A549 (cell line): ENCODE data around the gene AFF2. TPM values are rescaled to one million over a fixed set of nuclear protein-coding genes. Genes with fewer than 3 reads are reported as not detected.

ENCODE experiments used
- ATAC-seq, 2 experiments: fragments of 200-7000 bp in 1 of 2; fragments of >200 bp in 1 of 2; cut with Nextera tagmentation in 1 of 2; cut with Tn5 transposase in 1 of 2; 3 replicates each; pipeline versions ENCODE4 v1.8.0 to v1.9.1; 2018 to 2020; ENCODE audit warnings: mild to moderate bottlenecking in 1 of 2, moderate library complexity in 1 of 2
- CTCF ChIA-PET: fragments of 300-600 bp; sonication (Branson Sonifier 250); formaldehyde crosslinking; extraction: SDS; loops from one replicate; lab custom pipeline; 2021; ENCODE audit warnings: antibody characterized with exemption, inconsistent platforms; lab: Yijun Ruan, JAX
- POLR2A ChIA-PET: fragments of 350-600 bp; formaldehyde crosslinking; extraction: SDS; loops from one replicate; lab custom pipeline; 2021; ENCODE audit warnings: antibody characterized with exemption, inconsistent platforms; lab: Yijun Ruan, JAX
- DNase-seq, 2 experiments: peaks; one replicate each; pipeline versions ENCODE4 v3.0.0 to v3.0.0-alpha.2; 2011 to 2016; ENCODE audit warnings: low read depth in 1 of 2, low spot score in 1 of 2
- FAIRE-seq: peaks from 2 replicates; lab custom pipeline; 2011; peaks lifted over from hg19 to GRCh38; lab: Jason Lieb, UNC
- H3K27ac ChIP-seq, 2 experiments: fragments of >200 bp; sonication (Bioruptor Twin); formaldehyde crosslinking; 3 replicates each; pipeline ENCODE4 v1.5.1; 2016 to 2017
- H3K4me1 ChIP-seq: fragments of >200 bp; sonication (Bioruptor Twin); formaldehyde crosslinking; 3 replicates; pipeline ENCODE4 v1.6.1; 2016
- H3K4me2 ChIP-seq: fragments of >200 bp; sonication (Bioruptor Twin); formaldehyde crosslinking; 3 replicates; pipeline ENCODE4 v1.6.1; 2016
- H3K4me3 ChIP-seq: fragments of >200 bp; sonication (Bioruptor Twin); formaldehyde crosslinking; 3 replicates; pipeline ENCODE4 v1.5.1; 2016
- H3K9me3 ChIP-seq: fragments of >200 bp; sonication (Bioruptor Twin); formaldehyde crosslinking; 3 replicates; pipeline ENCODE4 v1.6.1; 2016
- BHLHE40 ChIP-seq: IDR thresholded peaks from 2 replicates; pipeline ENCODE4 v1.6.1; 2012; ENCODE audit warnings: low read depth, low read length, inconsistent platforms
- CEBPB ChIP-seq, 2 experiments: fragments of >200 bp in 1 of 2; sonication (Bioruptor Twin) in 1 of 2; formaldehyde crosslinking in 1 of 2; IDR thresholded peaks; 2 replicates each; pipeline ENCODE4 v1.6.1; 2012 to 2016
- CHD2 ChIP-seq: fragments of 150-350 bp; IDR thresholded peaks from 2 replicates; pipeline ENCODE4 v1.6.1; 2014; ENCODE audit warnings: low read length; ENCODE audit not compliant: partially characterized antibody
- CHD4 ChIP-seq: fragments of 200-600 bp; sonication (generic); IDR thresholded peaks from 2 replicates; pipeline ENCODE4 v1.6.1; 2016; ENCODE audit warnings: antibody characterized with exemption, mild to moderate bottlenecking, borderline replicate concordance
- EHF ChIP-seq: fragments of 250-450 bp; sonication (Bioruptor Pico); IDR thresholded peaks from 2 replicates; pipeline ENCODE4 v1.5.0; 2020; ENCODE audit warnings: mild to moderate bottlenecking
- FOSB ChIP-seq: fragments of 250-450 bp; sonication (Bioruptor Pico); IDR thresholded peaks from 2 replicates; pipeline ENCODE4 v1.5.0; 2020; ENCODE audit warnings: mild to moderate bottlenecking, moderate library complexity
- FOSL2 ChIP-seq, 2 experiments: fragments of 450-650 bp in 1 of 2; fragments of >200 bp in 1 of 2; sonication (Bioruptor Twin) in 1 of 2; formaldehyde crosslinking; IDR thresholded peaks; 2 replicates each; pipeline versions ENCODE4 v1.5.0 to v1.6.1; 2016 to 2020; ENCODE audit warnings: mild to moderate bottlenecking in 1 of 2, moderate library complexity in 1 of 2
- FOXS1 ChIP-seq: fragments of 250-450 bp; sonication (Bioruptor Pico); IDR thresholded peaks from 2 replicates; pipeline ENCODE4 v1.5.0; 2020; ENCODE audit warnings: mild to moderate bottlenecking, moderate library complexity
- HDAC2 ChIP-seq: fragments of 200-600 bp; sonication (generic); IDR thresholded peaks from 2 replicates; pipeline ENCODE4 v1.6.1; 2016
- HOXA7 ChIP-seq: fragments of 250-450 bp; sonication (Bioruptor Pico); IDR thresholded peaks from 2 replicates; pipeline ENCODE4 v1.5.0; 2020; ENCODE audit warnings: mild to moderate bottlenecking, moderate library complexity
- HOXB13 ChIP-seq: fragments of 250-450 bp; sonication (Bioruptor Pico); IDR thresholded peaks from 2 replicates; pipeline ENCODE4 v1.5.0; 2020; ENCODE audit warnings: low read depth, mild to moderate bottlenecking, moderate library complexity
- JUNB ChIP-seq: fragments of >200 bp; sonication (Bioruptor Twin); formaldehyde crosslinking; IDR thresholded peaks from 2 replicates; pipeline ENCODE4 v1.6.1; 2016
- KDM5A ChIP-seq: fragments of 200-600 bp; sonication (generic); IDR thresholded peaks from 2 replicates; pipeline ENCODE4 v1.6.1; 2016; ENCODE audit warnings: antibody characterized with exemption, mild to moderate bottlenecking
- MAFK ChIP-seq: fragments of 450-650 bp; IDR thresholded peaks from 2 replicates; pipeline ENCODE4 v1.6.1; 2014; ENCODE audit not compliant: partially characterized antibody
- MAZ ChIP-seq: fragments of 150-350 bp; IDR thresholded peaks from 2 replicates; pipeline ENCODE4 v1.6.1; 2014; ENCODE audit warnings: antibody characterized with exemption, low read depth, low read length, borderline replicate concordance
- POLR2AphosphoS2 ChIP-seq: conservative IDR thresholded peaks from 2 replicates; pipeline ENCODE4 v1.6.1; 2012; ENCODE audit warnings: low read length, improper control_type of control experiment, inconsistent platforms
- RAD21 ChIP-seq, 2 experiments: fragments of >200 bp in 1 of 2; sonication (Bioruptor Twin) in 1 of 2; formaldehyde crosslinking in 1 of 2; IDR thresholded peaks in 1 of 2; conservative IDR thresholded peaks in 1 of 2; 2 replicates in 1 of 2; 3 replicates in 1 of 2; pipeline ENCODE4 v1.6.1; 2012 to 2018; ENCODE audit warnings: inconsistent platforms in 1 of 2
- RFX5 ChIP-seq: fragments of 450-650 bp; IDR thresholded peaks from 2 replicates; pipeline ENCODE4 v1.7.1; 2014; ENCODE audit warnings: antibody characterized with exemption, mild to moderate bottlenecking, moderate library complexity
- RNF2 ChIP-seq: fragments of 200-600 bp; sonication (generic); IDR thresholded peaks from 2 replicates; pipeline ENCODE4 v1.6.1; 2016; ENCODE audit warnings: low read depth, mild to moderate bottlenecking, antibody characterized with exemption, moderate library complexity, borderline replicate concordance
- SMC3 ChIP-seq: fragments of >200 bp; sonication (Bioruptor Twin); formaldehyde crosslinking; IDR thresholded peaks from 3 replicates; pipeline ENCODE4 v1.6.1; 2018; ENCODE audit warnings: inconsistent platforms
- TFCP2L1 ChIP-seq: fragments of 250-450 bp; sonication (Bioruptor Pico); IDR thresholded peaks from 2 replicates; pipeline ENCODE4 v1.5.0; 2021; ENCODE audit warnings: mild to moderate bottlenecking
- ZFP36 ChIP-seq: fragments of 450-650 bp; IDR thresholded peaks from 2 replicates; pipeline ENCODE4 v1.6.1; 2014; ENCODE audit warnings: borderline replicate concordance; ENCODE audit not compliant: partially characterized antibody
- ZNF302 ChIP-seq: fragments of 250-450 bp; sonication (Bioruptor Pico); IDR thresholded peaks from 2 replicates; pipeline ENCODE4 v1.9.0; 2021; ENCODE audit warnings: inconsistent platforms, mild to moderate bottlenecking, moderate library complexity
- WGBS: methylation state at CpG from one replicate; pipeline ENCODE4 v1.1.6; 2017; ENCODE audit errors: missing lambda C conversion rate; 5-methylcytosine and 5-hydroxymethylcytosine counted together
- polyA plus RNA-seq, 4 experiments: library from polyadenylated mRNA; depleted of rRNA in 3 of 4; stranded (reverse); fragments of >200 nt; fragmentation: RNase III in 1 of 4; extraction: RNeasy Plus Mini Kit Qiagen cat#74134 plus additional on column Dnase treatment in 1 of 4; gene quantifications; 2 replicates in 3 of 4; 3 replicates in 1 of 4; pipeline ENCODE4 v1.2.3, GENCODE V29; 2011 to 2017
- TF ChIP-seq, protein P1 (sequence below): fragments of >200 bp; sonication (Bioruptor Twin); formaldehyde crosslinking; IDR thresholded peaks from 2 replicates; pipeline ENCODE4 v1.6.1; 2016
- TF ChIP-seq, protein P2 (sequence below): IDR thresholded peaks from 2 replicates; pipeline ENCODE4 v1.6.1; 2012
- TF ChIP-seq, protein P3 (sequence below): fragments of >200 bp; sonication (Bioruptor Twin); formaldehyde crosslinking; IDR thresholded peaks from 3 replicates; pipeline ENCODE4 v1.6.1; 2016
- TF ChIP-seq, protein P4 (sequence below): fragments of 150-350 bp; IDR thresholded peaks from 2 replicates; pipeline ENCODE4 v1.6.1; 2014; ENCODE audit warnings: low read depth, mild to moderate bottlenecking, low read length

The AFF2 gene
- polyA plus RNA-seq, 2 of the 4 experiments (the other 2 are of a cell fraction), result 0.04 TPM; not detected in 1

DNA sequence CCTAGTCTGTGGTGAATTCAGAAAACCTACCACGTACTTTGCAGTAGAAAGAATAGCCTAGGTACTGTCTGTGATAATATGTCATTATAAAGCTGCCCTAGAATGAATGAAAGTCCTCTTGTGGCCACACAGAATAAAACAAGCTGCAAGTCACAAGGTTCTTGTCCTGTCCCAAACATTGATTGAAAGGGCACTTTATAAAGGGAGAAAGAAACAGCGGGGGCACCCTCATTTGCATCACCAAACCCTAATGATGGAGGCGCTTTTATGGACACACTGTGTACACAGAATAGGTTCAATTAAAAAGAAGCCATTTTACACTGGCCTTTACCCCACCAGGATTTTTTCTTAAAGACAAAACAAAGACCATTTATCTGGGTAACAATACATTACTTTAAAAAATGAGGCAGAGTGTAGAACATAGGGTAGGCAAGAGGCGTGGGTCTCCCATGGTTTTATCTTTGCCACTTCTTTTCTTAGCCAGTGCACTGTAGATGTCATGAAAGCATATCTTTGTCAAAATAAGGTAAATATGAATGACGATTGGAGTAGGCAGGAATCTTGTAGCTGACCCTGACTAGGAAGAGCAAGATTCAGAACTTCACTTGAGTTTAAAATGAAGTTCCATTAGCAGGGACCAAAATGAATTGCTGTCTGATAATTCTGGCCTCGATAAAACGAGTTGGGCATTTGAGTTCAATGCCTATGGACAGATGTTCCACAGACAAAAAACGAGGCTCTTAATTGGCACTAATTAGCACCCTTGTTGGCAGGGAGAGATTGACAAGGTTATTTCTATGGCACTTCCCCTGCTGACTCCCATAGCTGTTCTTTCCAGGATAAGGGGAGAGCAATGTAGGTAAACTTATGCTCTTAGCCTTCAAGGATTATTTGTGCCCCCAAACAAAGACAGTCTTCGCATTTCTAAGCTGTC lies 365.1 kb downstream of the AFF2 start:
- CTCF ChIA-PET, result no interaction called here
- ATAC-seq (no peak), FAIRE-seq (no peak)
- Histone ChIP-seq H3K4me3 (no peak overlapping the region), H3K27ac (no peak overlapping the region), H3K9me3 (no peaks in the 10 kb centered on the region)
- 0% methylated on average over 9 of the region's 9 CpGs for WGBS
- TF ChIP-seq, protein P1, sequence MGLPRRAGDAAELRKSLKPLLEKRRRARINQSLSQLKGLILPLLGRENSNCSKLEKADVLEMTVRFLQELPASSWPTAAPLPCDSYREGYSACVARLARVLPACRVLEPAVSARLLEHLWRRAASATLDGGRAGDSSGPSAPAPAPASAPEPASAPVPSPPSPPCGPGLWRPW, result no peak
- TF ChIP-seq FOSB (CRISPR knock-in tag), result no peak
- TF ChIP-seq FOSL2 (IDR thresholded peaks at IDR 0.05), result no peak
- TF ChIP-seq FOSL2 (CRISPR knock-in tag; IDR thresholded peaks at IDR 0.05), result no peak
- TF ChIP-seq CHD2, result no peak
- TF ChIP-seq HOXB13 (CRISPR knock-in tag), result no peak
- no peak for TF ChIP-seq FOXS1
- TF ChIP-seq SMC3, result no peak
- TF ChIP-seq, protein P2, sequence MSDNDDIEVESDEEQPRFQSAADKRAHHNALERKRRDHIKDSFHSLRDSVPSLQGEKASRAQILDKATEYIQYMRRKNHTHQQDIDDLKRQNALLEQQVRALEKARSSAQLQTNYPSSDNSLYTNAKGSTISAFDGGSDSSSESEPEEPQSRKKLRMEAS, result no peak
- TF ChIP-seq TFCP2L1 (CRISPR knock-in tag), result no peak
- TF ChIP-seq RNF2, result no peak
- no peak for TF ChIP-seq MAZ
- TF ChIP-seq ZFP36, result no peak
- TF ChIP-seq, all 56 proteins: peak for 0
- H3K4me2 ChIP-seq, result no peak overlapping the region
- DNase-seq, result no peak
- no peaks in the 10 kb centered on the region for H3K4me1 ChIP-seq
- POLR2A ChIA-PET, result no interaction called here

DNA sequence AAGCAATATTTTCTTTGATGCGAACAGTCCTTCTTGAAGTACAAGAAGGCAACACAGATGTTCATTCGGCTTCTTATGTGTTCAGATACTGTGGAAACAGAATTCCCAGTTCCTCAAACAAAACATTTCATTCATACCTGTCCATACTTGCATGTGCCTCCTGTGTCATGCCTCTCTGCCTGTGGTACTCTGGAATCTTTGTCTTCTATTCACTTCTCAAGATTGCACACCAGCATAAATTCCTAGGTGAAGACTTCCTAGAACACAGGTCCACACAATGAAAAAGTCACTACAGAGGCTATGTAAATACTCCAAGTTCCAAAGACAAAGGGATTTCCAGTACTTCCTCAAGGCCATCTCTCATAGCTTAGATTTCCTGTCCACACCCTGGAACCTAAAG lies 367.2 kb downstream of the AFF2 start:
- Histone ChIP-seq H3K4me3 (no peak overlapping the region), H3K27ac (no peak overlapping the region), H3K4me1 (no peaks in the 10 kb centered on the region), H3K4me2 (no peak overlapping the region), H3K9me3 (no peaks in the 10 kb centered on the region)
- DNase-seq (no peak), FAIRE-seq (no peak), ATAC-seq (no peak)
- WGBS, result 26% methylated on average over 2 of the region's 2 CpGs
- ChIA-PET POLR2A (no interaction called here), CTCF (no interaction called here)
- TF ChIP-seq TFCP2L1 (CRISPR knock-in tag) (no peak), RFX5 (no peak), MAZ (no peak), CHD4 (no peak), FOXS1 (no peak), ZNF302 (CRISPR knock-in tag) (no peak), SMC3 (no peak)
- TF ChIP-seq, protein P3, sequence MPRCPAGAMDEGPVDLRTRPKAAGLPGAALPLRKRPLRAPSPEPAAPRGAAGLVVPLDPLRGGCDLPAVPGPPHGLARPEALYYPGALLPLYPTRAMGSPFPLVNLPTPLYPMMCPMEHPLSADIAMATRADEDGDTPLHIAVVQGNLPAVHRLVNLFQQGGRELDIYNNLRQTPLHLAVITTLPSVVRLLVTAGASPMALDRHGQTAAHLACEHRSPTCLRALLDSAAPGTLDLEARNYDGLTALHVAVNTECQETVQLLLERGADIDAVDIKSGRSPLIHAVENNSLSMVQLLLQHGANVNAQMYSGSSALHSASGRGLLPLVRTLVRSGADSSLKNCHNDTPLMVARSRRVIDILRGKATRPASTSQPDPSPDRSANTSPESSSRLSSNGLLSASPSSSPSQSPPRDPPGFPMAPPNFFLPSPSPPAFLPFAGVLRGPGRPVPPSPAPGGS, result no peak
- TF ChIP-seq, protein P1, result no peak

DNA sequence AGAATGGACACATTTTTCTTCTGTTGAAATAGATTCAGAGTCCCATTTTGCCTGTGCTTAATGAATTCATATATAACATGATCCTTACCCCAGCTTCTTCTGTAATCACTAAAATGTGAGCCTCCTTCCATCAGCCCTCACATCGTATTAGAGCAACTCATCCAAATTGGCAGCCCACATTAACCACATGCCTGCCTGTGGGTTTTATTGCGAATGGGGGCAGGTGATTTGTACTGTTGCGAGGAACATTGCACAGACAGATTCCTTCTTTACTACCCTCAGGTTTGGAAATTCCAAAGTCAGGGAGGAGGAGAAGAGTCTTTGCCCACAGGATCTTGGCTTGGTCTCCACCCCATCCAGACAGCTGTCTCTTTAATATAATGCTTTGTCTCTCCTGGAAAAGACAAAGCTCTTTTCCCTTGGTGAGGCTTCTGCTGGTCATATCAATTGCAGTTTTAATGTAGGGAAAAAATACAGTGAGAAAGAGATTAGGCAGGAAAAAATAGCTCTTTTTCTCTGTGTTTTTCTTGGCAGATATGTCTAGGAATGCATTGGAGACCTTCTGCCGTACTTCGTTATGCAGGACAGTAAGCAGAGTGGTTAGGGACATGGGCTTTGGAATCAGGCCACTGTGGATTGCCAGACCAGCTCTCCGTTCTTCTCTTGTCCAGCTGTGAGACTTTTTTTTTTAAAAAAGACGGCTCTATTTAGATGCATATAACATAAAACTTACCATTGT lies 371.2 kb downstream of the AFF2 start:
- TF ChIP-seq EHF (no peak), MAFK (no peak), RAD21 (conservative IDR thresholded peaks at IDR 0.05 in 1 of 2, IDR thresholded peaks at IDR 0.05 in 1 of 2) (no peak), BHLHE40 (no peak), RNF2 (no peak), KDM5A (no peak), HOXA7 (CRISPR knock-in tag) (no peak), POLR2AphosphoS2 (no peak), CHD4 (no peak), FOSL2 (IDR thresholded peaks at IDR 0.05) (no peak), FOSL2 (CRISPR knock-in tag; IDR thresholded peaks at IDR 0.05) (no peak), JUNB (no peak), TFCP2L1 (CRISPR knock-in tag) (no peak), CHD2 (no peak), HDAC2 (no peak), CEBPB (IDR thresholded peaks at IDR 0.05) (no peak)
- TF ChIP-seq, protein P2, result no peak
- TF ChIP-seq, protein P4, sequence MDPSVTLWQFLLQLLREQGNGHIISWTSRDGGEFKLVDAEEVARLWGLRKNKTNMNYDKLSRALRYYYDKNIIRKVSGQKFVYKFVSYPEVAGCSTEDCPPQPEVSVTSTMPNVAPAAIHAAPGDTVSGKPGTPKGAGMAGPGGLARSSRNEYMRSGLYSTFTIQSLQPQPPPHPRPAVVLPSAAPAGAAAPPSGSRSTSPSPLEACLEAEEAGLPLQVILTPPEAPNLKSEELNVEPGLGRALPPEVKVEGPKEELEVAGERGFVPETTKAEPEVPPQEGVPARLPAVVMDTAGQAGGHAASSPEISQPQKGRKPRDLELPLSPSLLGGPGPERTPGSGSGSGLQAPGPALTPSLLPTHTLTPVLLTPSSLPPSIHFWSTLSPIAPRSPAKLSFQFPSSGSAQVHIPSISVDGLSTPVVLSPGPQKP, result no peak
- ChIA-PET CTCF (no interaction called here), POLR2A (no interaction called here)
- FAIRE-seq (no peak), ATAC-seq (no peak), DNase-seq (no peak)
- no peaks in the 10 kb centered on the region for H3K4me1 ChIP-seq
- H3K27ac ChIP-seq, result no peak overlapping the region
- no peaks in the 10 kb centered on the region for H3K9me3 ChIP-seq
- H3K4me3 ChIP-seq, result no peak overlapping the region
- no peak overlapping the region for H3K4me2 ChIP-seq
- WGBS, result 30% methylated on average over 7 of the region's 7 CpGs
